Measurements from ENCODE around the gene CEP152.
A peak's percentile ranks its signal among the peaks of the same experiment; 100 is the strongest.

CEP152 gene

DNA sequence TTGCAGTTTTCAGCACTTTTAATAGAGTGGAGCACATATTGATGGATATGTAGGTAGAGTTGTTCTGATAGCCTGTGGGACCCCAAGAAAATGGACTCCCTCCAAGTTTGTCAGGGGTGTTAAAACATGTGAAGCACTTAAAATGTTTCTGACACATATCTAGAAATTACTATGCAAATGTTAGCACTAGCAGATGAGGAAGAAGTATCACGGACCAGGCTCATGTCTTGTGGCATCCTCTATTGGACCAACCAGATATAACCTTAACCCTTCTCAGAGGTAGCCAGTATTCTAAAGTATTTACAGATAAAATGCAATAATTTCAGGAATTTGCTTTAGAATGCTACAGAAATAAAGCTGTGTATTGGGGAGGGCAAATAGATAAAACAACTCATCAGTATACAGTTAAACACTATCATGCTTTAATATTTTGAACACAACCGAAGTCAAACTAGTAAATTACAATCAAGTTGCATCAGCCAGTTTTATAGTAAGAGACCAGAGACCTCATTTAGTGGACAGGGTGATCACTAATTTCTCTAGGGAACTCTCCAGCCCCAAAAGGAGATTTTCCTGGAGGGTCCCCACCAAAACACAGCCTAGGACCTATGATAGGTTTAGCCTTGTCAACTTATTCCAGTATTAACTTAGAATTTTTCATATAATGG lies 108.2 kb downstream of the CEP152 start:
- no peak for DNase-seq (ENCODE audit: low read depth in 2 of 2)

DNA sequence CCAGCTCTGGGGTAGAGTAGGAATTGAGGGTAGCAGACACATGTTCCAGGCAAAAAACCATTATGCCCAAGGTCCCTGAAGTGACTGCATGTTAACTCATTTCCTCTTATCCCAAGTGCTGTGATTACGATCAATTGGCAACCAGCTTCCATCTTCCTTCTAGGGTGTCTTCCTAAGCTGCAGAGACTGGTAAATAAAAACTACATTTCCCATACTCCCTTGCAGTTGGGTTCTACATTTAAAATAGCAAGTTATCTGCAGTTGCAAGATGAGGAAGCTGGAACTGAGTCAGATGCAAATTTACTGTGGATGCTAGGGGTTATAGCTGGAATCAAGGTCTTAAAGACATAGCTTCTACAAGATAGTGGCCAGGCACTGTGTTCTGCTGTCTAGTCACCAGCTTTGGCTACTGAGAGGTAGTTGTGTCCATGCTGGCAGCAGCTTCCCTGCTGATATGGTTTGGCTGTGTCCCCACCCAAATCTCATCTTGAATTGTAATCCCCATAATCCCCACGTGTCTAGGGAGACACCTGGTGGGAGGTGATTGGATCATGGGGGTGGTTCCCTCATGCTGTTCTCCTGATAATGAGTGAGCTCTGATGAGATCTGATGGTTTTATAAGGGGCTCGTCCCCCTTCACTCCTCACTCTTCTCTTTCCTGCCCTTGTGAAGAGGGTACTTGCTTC lies 114.1 kb downstream of the CEP152 start:
- DNase-seq (ENCODE audit: low read depth in 2 of 2), result no peak

DNA sequence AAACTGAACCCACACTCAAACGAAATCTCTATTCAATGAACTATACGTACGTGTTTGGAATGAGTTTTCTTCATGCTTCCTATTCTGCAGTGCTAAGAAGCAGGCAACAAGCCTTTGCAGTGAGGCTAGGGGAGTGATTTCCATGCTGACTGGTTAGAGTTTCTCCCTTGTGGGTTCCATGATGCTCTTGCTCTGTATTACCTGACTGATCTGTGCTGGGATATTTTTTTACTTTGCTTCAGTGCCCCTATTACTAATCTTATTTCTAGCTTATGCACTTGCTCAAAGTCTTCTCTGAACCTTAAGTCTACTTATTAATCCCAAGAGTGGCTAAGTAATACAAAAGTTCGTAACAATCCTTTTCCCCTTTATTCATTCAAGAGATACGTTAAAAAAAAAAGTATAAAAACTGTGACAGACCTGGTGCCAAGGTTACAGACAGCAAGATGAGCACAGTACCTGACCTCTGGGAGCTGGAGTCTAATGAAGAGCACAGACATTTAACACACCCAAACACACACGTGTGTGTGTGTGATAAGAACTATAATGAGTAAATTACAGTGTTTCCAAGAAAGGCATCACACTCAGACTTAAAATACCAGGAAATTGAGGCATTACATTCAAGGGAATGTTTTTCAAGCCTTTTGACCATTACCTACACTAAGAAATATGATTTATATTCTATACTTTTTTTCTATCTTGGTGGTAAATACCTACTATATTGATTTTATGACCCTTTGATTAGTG lies 114.9 kb downstream of the CEP152 start:
- no peak for DNase-seq (ENCODE audit: low read depth in 2 of 2)

DNA sequence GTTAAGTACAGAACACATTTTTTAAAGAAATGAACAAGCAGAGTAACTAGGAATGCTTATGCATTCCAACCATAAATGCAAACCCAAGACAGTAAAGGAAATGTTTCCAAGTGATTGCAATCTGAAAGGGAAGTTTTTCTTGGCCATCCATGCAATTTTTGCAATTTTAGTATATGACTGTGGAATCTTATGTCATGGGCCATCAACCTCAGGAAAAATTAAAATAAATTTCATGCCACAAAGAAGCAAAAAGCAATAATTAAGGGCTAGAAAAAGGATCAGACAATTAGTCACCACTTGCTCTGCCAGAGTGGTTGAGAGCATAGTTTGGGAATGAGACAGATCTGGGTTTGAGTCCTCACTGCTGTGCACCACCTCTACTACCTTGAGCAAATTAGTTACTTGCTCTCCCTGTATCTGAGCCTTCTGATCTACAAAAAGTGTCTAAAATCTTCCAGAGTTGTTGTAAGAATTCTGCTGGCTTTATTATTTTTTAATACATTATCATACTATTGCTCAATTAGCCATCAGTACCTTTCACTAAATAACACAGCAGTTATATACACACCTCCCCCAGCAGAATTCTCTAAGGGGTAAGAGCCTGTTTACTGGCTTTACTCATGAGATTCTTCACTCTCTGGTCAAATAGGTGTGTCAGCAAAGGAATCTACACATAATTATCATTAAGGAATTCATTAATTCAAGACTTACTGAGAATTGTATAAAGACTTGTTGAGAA lies 115.6 kb downstream of the CEP152 start:
- DNase-seq (ENCODE audit: low read depth in 2 of 2), result peak; percentile 92 to 93

DNA sequence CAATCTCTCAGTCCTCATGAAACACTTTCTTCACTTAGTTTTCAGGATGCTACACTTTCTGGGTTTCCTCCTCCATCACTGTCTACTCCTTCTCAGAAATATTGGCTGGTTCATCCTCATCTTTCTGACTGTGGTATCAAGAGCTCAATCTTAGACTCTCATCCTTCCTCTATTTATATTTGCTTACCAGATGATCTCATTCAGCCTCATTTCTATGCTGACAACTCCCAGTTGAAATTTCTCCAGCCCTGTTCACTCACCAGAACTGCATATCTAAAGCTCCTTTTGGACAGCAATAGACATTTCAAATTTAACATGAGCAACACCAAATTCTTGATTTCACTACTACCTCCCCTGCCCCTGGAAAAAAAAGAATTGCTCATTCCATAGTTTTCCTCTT lies 117.4 kb downstream of the CEP152 start:
- no peak for DNase-seq (ENCODE audit: low read depth in 2 of 2)

DNA sequence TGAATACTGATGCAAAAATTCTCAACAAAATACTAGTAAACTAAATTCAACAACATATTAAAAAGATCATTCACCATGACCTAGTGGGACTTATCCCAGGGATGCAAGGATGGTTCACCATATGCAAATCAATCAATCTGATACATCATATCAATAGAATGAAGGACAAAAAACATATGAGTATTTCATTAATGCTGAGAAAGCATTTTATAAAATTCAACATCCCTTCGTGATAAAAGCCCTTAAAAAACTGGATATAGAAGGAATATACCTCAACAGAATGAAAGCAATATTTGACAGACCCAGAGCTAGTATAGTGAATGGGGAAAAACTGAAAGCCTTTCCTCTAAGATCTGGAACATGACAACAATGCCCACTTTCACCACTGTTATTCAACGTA lies 122.4 kb downstream of the CEP152 start:
- no peak for DNase-seq (ENCODE audit: low read depth in 2 of 2)

Data from fibroblast of skin of left biceps (primary cell).